Astrocyte of the cerebellum (primary cell): ENCODE data around the gene PCDH9.
"Not testable (repeated sequence)": the region's sequence is repeated elsewhere in the genome, so short reads cannot be mapped to it uniquely, and the experiment has no call there.

ENCODE experiments used
- DNase-seq: peaks from one replicate; pipeline ENCODE4 v3.0.0-alpha.2; 2011; ENCODE audit warnings: low read depth
- H3K4me3 ChIP-seq: 2 replicates; pipeline ENCODE4 v1.5.1; 2011; ENCODE audit warnings: mild to moderate bottlenecking, low read depth, low read length, moderate library complexity
- CTCF ChIP-seq: IDR thresholded peaks from 2 replicates; pipeline ENCODE4 v1.5.1; 2012; ENCODE audit warnings: low read length, low read depth, moderate library complexity, mild to moderate bottlenecking; ENCODE audit errors: missing control alignments
- in situ Hi-C: cut with HindIII; loops from 2 replicates; pipeline ENCODE4 v1.10.0; 2017; ENCODE audit warnings: low sequenced_read_pairs

PCDH9 gene

GRCh38 chr13:66296875-66297274 is 933.3 kb downstream of the PCDH9 start:
- in situ Hi-C loops, result no loop called here
- no peak for TF ChIP-seq CTCF
- no peak overlapping the region for H3K4me3 ChIP-seq
- DNase-seq, result no peak

- no peak overlapping the region for H3K4me3 ChIP-seq
- TF ChIP-seq CTCF, result no peak
- in situ Hi-C loops, result no loop called here
- no peak for DNase-seq
Observed at GRCh38 chr13:66296328-66296727, 933.8 kb downstream of the PCDH9 start.

GRCh38 chr13:66286806-66287205 is 943.3 kb downstream of the PCDH9 start:
- in situ Hi-C loops, H3K4me3 ChIP-seq: not testable (repeated sequence)

GRCh38 chr13:66275416-66275815 is 954.7 kb downstream of the PCDH9 start:
- H3K4me3 ChIP-seq, result no peak overlapping the region
- no peak for DNase-seq
- in situ Hi-C loops, result no loop called here
- no peak for TF ChIP-seq CTCF

More at GRCh38 chr13:66286806-66287205, 943.3 kb downstream of the PCDH9 start:
- DNase-seq, result not testable (repeated sequence)

GRCh38 chr13:66273011-66273410 is 957.1 kb downstream of the PCDH9 start:
- no peak for DNase-seq
- no peak for TF ChIP-seq CTCF
- H3K4me3 ChIP-seq, result no peak overlapping the region
- in situ Hi-C loops, result no loop called here

- H3K4me3 ChIP-seq, result no peak overlapping the region
- in situ Hi-C loops, result no loop called here
- TF ChIP-seq CTCF, result no peak
- no peak for DNase-seq
Observed at GRCh38 chr13:66266761-66267160, 963.4 kb downstream of the PCDH9 start.

GRCh38 chr13:66266348-66266747 is 963.8 kb downstream of the PCDH9 start:
- no peak overlapping the region for H3K4me3 ChIP-seq
- in situ Hi-C loops, result no loop called here
- no peak for DNase-seq
- TF ChIP-seq CTCF, result no peak
